SK-N-SH treated with all-trans-retinoic acid at 6 μM for 48 hours (cell line): ENCODE results near the gene GPC5.

Experiments
- ATAC-seq: fragments of 200-7000 bp; cut with Tn5 transposase; 3 replicates; pipeline ENCODE4 v1.9.1; 2020; ENCODE audit warnings: mild to moderate bottlenecking, moderate library complexity
- ARNTL ChIP-seq: fragments of 450-650 bp; formaldehyde crosslinking; IDR thresholded peaks from 2 replicates; pipeline ENCODE4 v1.5.0; 2020; ENCODE audit warnings: low read depth, mild to moderate bottlenecking, moderate library complexity, borderline replicate concordance
- CSDC2 ChIP-seq: fragments of 250-450 bp; sonication (Bioruptor Pico); IDR thresholded peaks from 2 replicates; pipeline ENCODE4 v1.5.0; 2020; ENCODE audit warnings: mild to moderate bottlenecking, moderate library complexity
- ESRRG ChIP-seq: fragments of 250-450 bp; sonication (Bioruptor Pico); IDR thresholded peaks from 2 replicates; pipeline ENCODE4 v1.6.1; 2021; ENCODE audit warnings: mild to moderate bottlenecking
- GLIS3 ChIP-seq: fragments of 250-450 bp; sonication (Bioruptor Pico); IDR thresholded peaks from 2 replicates; pipeline ENCODE4 v1.5.0; 2020; ENCODE audit warnings: mild to moderate bottlenecking, moderate library complexity
- ISL1 ChIP-seq: fragments of 250-450 bp; sonication (Bioruptor Pico); IDR thresholded peaks from 2 replicates; pipeline ENCODE4 v2.1.2; 2022; ENCODE audit warnings: mild to moderate bottlenecking, moderate library complexity
- OSR1 ChIP-seq: fragments of 250-450 bp; sonication (Bioruptor Pico); IDR thresholded peaks from 2 replicates; pipeline ENCODE4 v1.8.0; 2022; ENCODE audit warnings: moderate library complexity, mild to moderate bottlenecking, inconsistent platforms
- PPARA ChIP-seq: fragments of 250-450 bp; sonication (Bioruptor Pico); IDR thresholded peaks from 2 replicates; pipeline ENCODE4 v1.5.0; 2020; ENCODE audit warnings: mild to moderate bottlenecking, borderline replicate concordance
- RARB ChIP-seq: fragments of 250-450 bp; sonication (Bioruptor Pico); IDR thresholded peaks from 2 replicates; pipeline ENCODE4 v1.8.0; 2021; ENCODE audit warnings: mild to moderate bottlenecking, moderate library complexity
- SNAI2 ChIP-seq: fragments of 250-450 bp; sonication (Bioruptor Pico); IDR thresholded peaks from 2 replicates; pipeline ENCODE4 v1.5.0; 2020; ENCODE audit warnings: mild to moderate bottlenecking, moderate library complexity
- TCF4 ChIP-seq: fragments of 250-450 bp; sonication (Bioruptor Pico); IDR thresholded peaks from 2 replicates; pipeline ENCODE4 v1.8.0; 2021; ENCODE audit warnings: mild to moderate bottlenecking, moderate library complexity, borderline replicate concordance
- TOX ChIP-seq: fragments of 250-450 bp; sonication (Bioruptor Pico); IDR thresholded peaks from 2 replicates; pipeline ENCODE4 v1.8.0; 2021; ENCODE audit warnings: mild to moderate bottlenecking, moderate library complexity, borderline replicate concordance
- ZC3H10 ChIP-seq: fragments of 250-450 bp; sonication (Bioruptor Pico); IDR thresholded peaks from 2 replicates; pipeline ENCODE4 v1.5.1; 2021; ENCODE audit warnings: mild to moderate bottlenecking, moderate library complexity
- ZFP3 ChIP-seq: fragments of 250-450 bp; sonication (Bioruptor Pico); IDR thresholded peaks from 2 replicates; pipeline ENCODE4 v1.5.0; 2020; ENCODE audit warnings: mild to moderate bottlenecking, moderate library complexity
- ZFP30 ChIP-seq: fragments of 450-650 bp; formaldehyde crosslinking; IDR thresholded peaks from 2 replicates; pipeline ENCODE4 v1.5.0; 2022; ENCODE audit warnings: mild to moderate bottlenecking, moderate library complexity
- ZNF70 ChIP-seq: fragments of 450-650 bp; formaldehyde crosslinking; IDR thresholded peaks from 2 replicates; pipeline ENCODE4 v1.5.0; 2020; ENCODE audit warnings: mild to moderate bottlenecking, moderate library complexity
- ZNF8 ChIP-seq: fragments of 450-650 bp; formaldehyde crosslinking; IDR thresholded peaks from 2 replicates; pipeline ENCODE4 v1.5.0; 2020; ENCODE audit warnings: mild to moderate bottlenecking, moderate library complexity
- TF ChIP-seq, protein P1 (sequence below): fragments of 250-450 bp; sonication (Bioruptor Pico); IDR thresholded peaks from 2 replicates; pipeline ENCODE4 v1.5.1; 2021; ENCODE audit warnings: mild to moderate bottlenecking, moderate library complexity
- TF ChIP-seq, protein P2 (sequence below): fragments of 250-450 bp; sonication (Bioruptor Pico); IDR thresholded peaks from 2 replicates; pipeline ENCODE4 v1.8.0; 2020; ENCODE audit warnings: mild to moderate bottlenecking, moderate library complexity, borderline replicate concordance
- TF ChIP-seq, protein P3 (sequence below): fragments of 250-450 bp; sonication (Bioruptor Pico); IDR thresholded peaks from 2 replicates; pipeline ENCODE4 v1.8.0; 2021; ENCODE audit warnings: low read depth, mild to moderate bottlenecking, moderate library complexity, borderline replicate concordance
- TF ChIP-seq, protein P4 (sequence below): fragments of 250-450 bp; sonication (Bioruptor Pico); IDR thresholded peaks from 2 replicates; pipeline ENCODE4 v1.5.0; 2020; ENCODE audit warnings: mild to moderate bottlenecking, moderate library complexity
- TF ChIP-seq, protein P5 (sequence below): fragments of 250-450 bp; sonication (Bioruptor Pico); IDR thresholded peaks from 2 replicates; pipeline ENCODE4 v1.5.1; 2020; ENCODE audit warnings: low read depth, mild to moderate bottlenecking, moderate library complexity

The GPC5 gene

DNA sequence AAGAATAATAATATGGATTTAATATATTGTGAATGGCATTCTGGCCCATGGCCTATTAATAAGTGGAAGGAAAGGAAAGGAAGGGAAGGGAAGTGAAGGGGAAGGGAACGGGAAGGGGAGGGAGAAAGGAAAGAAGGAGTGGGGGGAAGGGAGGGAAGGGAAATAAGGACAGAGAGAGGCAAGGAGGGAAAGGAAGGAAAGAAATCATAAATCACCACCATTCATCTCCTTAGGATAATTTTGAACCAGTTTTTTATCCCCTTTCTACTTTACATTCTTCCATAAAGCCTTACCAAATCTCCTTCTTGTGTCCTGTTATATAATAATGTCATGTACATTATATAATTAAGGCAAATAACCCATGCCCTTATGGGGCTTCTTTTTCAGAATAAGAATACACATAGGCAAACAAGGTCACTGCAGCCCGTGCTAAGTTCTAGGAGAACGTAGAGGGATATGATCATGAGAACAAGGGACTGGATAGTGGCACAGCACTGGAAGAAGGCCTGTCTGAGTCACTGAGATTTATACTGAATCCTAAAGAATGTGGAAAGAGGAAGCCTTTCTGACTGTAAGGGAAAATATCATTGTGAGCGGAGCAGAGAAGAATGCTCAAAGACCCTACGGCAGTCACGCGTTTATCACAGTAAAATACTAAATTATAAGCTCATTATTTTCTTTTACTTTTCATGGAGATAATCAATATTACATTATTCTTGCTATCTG, 1383.7 kb downstream of the GPC5 start:
- no peak for ATAC-seq
- TF ChIP-seq PPARA (CRISPR knock-in tag): no peak
- no peak for TF ChIP-seq SNAI2 (CRISPR knock-in tag)
- TF ChIP-seq, protein P1, sequence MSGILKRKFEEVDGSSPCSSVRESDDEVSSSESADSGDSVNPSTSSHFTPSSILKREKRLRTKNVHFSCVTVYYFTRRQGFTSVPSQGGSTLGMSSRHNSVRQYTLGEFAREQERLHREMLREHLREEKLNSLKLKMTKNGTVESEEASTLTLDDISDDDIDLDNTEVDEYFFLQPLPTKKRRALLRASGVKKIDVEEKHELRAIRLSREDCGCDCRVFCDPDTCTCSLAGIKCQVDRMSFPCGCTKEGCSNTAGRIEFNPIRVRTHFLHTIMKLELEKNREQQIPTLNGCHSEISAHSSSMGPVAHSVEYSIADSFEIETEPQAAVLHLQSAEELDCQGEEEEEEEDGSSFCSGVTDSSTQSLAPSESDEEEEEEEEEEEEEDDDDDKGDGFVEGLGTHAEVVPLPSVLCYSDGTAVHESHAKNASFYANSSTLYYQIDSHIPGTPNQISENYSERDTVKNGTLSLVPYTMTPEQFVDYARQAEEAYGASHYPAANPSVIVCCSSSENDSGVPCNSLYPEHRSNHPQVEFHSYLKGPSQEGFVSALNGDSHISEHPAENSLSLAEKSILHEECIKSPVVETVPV (CRISPR knock-in tag): no peak

DNA sequence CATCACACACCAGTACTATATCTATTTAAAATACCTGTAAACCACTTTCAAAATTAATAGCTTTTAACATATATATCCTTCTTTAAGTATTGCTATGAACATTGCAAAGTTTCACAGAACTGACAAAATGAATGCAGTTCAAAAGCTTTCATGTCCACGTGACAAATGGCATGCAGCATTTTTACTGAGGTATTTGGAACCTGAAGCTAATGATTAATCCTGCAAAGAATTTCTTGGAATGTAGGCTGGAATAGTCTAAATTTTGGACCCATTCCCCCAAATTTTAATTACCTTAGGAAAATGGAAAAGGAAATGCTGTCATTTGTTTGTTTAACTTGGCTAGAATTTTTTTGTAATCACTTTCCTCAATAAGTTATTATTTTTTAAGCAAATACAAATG, 1404.4 kb downstream of the GPC5 start:
- no peak for TF ChIP-seq GLIS3
- peak; percentile 74 for TF ChIP-seq ISL1 (CRISPR knock-in tag)

DNA sequence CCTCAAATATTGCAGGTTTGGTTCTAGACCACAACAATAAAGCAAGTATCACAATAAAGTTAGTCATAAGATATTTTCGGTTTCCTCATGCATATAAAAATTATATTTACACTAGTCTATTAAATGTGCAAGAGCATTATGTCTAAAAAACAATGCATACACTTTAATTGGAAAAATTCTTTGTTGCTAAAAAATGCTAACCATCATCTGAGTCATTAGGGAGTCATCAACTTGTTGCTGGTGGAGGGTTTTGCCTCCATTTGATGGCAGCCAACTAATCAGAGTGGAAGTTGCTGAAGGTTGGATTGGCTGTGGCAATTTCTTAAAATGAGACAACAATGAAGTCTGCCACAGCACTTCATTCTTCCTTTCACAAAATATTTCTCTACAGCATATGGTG, 1405.9 kb downstream of the GPC5 start:
- ATAC-seq: no peak; the same call in 2 of the 3 replicates
- TF ChIP-seq ZC3H10 (no peak), ZFP30 (no peak), ESRRG (CRISPR knock-in tag) (no peak), ZNF70 (CRISPR knock-in tag) (no peak), ZNF8 (no peak), ISL1 (CRISPR knock-in tag) (no peak), ARNTL (CRISPR knock-in tag) (no peak), RARB (no peak), GLIS3 (no peak), TCF4 (no peak)
- TF ChIP-seq, protein P2, sequence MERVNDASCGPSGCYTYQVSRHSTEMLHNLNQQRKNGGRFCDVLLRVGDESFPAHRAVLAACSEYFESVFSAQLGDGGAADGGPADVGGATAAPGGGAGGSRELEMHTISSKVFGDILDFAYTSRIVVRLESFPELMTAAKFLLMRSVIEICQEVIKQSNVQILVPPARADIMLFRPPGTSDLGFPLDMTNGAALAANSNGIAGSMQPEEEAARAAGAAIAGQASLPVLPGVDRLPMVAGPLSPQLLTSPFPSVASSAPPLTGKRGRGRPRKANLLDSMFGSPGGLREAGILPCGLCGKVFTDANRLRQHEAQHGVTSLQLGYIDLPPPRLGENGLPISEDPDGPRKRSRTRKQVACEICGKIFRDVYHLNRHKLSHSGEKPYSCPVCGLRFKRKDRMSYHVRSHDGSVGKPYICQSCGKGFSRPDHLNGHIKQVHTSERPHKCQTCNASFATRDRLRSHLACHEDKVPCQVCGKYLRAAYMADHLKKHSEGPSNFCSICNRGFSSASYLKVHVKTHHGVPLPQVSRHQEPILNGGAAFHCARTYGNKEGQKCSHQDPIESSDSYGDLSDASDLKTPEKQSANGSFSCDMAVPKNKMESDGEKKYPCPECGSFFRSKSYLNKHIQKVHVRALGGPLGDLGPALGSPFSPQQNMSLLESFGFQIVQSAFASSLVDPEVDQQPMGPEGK: no peak
- TF ChIP-seq, protein P3, sequence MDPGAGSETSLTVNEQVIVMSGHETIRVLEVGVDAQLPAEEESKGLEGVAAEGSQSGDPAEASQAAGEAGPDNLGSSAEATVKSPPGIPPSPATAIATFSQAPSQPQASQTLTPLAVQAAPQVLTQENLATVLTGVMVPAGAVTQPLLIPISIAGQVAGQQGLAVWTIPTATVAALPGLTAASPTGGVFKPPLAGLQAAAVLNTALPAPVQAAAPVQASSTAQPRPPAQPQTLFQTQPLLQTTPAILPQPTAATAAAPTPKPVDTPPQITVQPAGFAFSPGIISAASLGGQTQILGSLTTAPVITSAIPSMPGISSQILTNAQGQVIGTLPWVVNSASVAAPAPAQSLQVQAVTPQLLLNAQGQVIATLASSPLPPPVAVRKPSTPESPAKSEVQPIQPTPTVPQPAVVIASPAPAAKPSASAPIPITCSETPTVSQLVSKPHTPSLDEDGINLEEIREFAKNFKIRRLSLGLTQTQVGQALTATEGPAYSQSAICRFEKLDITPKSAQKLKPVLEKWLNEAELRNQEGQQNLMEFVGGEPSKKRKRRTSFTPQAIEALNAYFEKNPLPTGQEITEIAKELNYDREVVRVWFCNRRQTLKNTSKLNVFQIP: no peak
- TF ChIP-seq, protein P4, sequence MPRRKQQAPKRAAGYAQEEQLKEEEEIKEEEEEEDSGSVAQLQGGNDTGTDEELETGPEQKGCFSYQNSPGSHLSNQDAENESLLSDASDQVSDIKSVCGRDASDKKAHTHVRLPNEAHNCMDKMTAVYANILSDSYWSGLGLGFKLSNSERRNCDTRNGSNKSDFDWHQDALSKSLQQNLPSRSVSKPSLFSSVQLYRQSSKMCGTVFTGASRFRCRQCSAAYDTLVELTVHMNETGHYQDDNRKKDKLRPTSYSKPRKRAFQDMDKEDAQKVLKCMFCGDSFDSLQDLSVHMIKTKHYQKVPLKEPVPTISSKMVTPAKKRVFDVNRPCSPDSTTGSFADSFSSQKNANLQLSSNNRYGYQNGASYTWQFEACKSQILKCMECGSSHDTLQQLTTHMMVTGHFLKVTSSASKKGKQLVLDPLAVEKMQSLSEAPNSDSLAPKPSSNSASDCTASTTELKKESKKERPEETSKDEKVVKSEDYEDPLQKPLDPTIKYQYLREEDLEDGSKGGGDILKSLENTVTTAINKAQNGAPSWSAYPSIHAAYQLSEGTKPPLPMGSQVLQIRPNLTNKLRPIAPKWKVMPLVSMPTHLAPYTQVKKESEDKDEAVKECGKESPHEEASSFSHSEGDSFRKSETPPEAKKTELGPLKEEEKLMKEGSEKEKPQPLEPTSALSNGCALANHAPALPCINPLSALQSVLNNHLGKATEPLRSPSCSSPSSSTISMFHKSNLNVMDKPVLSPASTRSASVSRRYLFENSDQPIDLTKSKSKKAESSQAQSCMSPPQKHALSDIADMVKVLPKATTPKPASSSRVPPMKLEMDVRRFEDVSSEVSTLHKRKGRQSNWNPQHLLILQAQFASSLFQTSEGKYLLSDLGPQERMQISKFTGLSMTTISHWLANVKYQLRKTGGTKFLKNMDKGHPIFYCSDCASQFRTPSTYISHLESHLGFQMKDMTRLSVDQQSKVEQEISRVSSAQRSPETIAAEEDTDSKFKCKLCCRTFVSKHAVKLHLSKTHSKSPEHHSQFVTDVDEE: no peak

More for the DNA sequence above, 1404.4 kb downstream of the GPC5 start:
- ATAC-seq: no peak; the same call in 2 of the 3 replicates

DNA sequence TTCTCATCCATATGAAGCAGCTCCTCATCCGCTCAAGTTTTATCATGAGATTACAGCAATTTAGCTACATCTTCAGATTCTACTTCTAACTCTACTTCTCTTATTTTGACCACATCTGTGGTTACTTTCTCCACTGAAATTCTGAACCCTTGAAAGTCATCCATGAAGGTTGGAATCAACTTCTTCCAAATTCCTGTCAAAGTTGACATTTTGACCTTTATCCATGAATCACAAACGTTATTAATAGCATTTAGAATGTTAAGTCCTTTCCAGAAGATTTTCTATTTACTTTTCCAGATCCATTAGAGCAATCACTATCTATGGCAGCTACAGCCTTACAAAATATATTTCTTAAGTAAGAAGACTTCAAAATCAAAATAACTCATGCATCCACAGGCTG, 1406.5 kb downstream of the GPC5 start:
- no peak for TF ChIP-seq ZFP30
- peak; percentile 34; the same call in 1 of the 2 replicates for TF ChIP-seq ISL1 (CRISPR knock-in tag)
- TF ChIP-seq TOX (CRISPR knock-in tag): no peak
- TF ChIP-seq, all 23 proteins: peak for 1
- no peak for ATAC-seq

DNA sequence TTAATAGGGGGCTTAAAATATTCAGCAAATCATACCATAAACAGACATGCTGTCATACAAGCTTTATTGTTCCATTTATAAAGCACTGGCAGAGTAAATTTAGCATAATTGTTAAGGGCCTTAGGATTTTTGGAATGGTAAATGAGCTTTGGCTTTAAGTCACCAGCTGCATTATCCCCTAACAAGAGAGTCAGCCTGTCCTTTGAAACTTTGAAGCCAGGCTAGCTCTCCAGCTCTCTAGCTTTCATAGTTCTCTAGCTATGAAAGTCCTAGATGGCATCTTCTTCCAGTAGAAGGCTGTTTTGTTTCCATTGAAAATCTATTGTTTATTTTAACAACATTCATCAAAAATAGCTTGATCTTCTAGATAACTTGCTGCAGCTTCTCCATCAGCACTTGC, 1407.3 kb downstream of the GPC5 start:
- no peak for ATAC-seq
- no peak for TF ChIP-seq ZFP30
- TF ChIP-seq RARB: no peak
- TF ChIP-seq, protein P2: no peak
- no peak for TF ChIP-seq ZNF70 (CRISPR knock-in tag)
- no peak for TF ChIP-seq ZFP3 (CRISPR knock-in tag)
- TF ChIP-seq OSR1 (CRISPR knock-in tag): no peak
- no peak for TF ChIP-seq ISL1 (CRISPR knock-in tag)
- TF ChIP-seq, protein P4: no peak
- TF ChIP-seq, protein P5, sequence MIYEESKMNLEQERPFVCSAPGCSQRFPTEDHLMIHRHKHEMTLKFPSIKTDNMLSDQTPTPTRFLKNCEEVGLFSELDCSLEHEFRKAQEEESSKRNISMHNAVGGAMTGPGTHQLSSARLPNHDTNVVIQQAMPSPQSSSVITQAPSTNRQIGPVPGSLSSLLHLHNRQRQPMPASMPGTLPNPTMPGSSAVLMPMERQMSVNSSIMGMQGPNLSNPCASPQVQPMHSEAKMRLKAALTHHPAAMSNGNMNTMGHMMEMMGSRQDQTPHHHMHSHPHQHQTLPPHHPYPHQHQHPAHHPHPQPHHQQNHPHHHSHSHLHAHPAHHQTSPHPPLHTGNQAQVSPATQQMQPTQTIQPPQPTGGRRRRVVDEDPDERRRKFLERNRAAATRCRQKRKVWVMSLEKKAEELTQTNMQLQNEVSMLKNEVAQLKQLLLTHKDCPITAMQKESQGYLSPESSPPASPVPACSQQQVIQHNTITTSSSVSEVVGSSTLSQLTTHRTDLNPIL (CRISPR knock-in tag): no peak
- TF ChIP-seq ZC3H10: no peak
- no peak for TF ChIP-seq CSDC2
- no peak for TF ChIP-seq PPARA (CRISPR knock-in tag)
